Keratinocyte (primary cell): ENCODE results near the gene C9orf50.
"Not testable (repeated sequence)": the region's sequence is repeated elsewhere in the genome, so short reads cannot be mapped to it uniquely, and the experiment has no call there.

Experiments
- CTCF ChIP-seq, 3 experiments: IDR thresholded peaks in 1 of 3; conservative IDR thresholded peaks in 1 of 3; optimal IDR thresholded peaks in 1 of 3; 2 replicates in 2 of 3; 3 replicates in 1 of 3; pipeline versions ENCODE3 to v1.5.1; 2011; ENCODE audit warnings: low read length in 3 of 3, mild to moderate bottlenecking in 3 of 3, moderate library complexity in 2 of 3, control low read depth in 1 of 3, inconsistent platforms in 1 of 3; ENCODE audit not compliant: insufficient read depth in 2 of 3; ENCODE audit errors: extremely low read depth in 1 of 3
- EZH2 ChIP-seq: IDR thresholded peaks from one replicate; pipeline ENCODE4 v1.6.1; 2012; ENCODE audit warnings: inconsistent platforms, mild to moderate bottlenecking, low read length, moderate library complexity

- not testable (repeated sequence) for TF ChIP-seq CTCF (optimal IDR thresholded peaks at IDR 0.05 in 1 of 3, IDR thresholded peaks at IDR 0.05 in 1 of 3, conservative IDR thresholded peaks at IDR 0.05 in 1 of 3; ENCODE audit: extremely low read depth in 1 of 3, insufficient read depth in 2 of 3, low read length in 3 of 3); EZH2
Observed at GRCh38 chr9:129636343-129636742, 15.4 kb upstream of the C9orf50 start.
